ENCODE results near the gene SLC44A5.
"Not testable (repeated sequence)": the region's sequence is repeated elsewhere in the genome, so short reads cannot be mapped to it uniquely, and the experiment has no call there.

Gene SLC44A5

GRCh38 chr1:75354267-75354666 is 256.6 kb downstream of the SLC44A5 start:
- DNase-seq = not testable (repeated sequence)

- no peak for DNase-seq
Observed at GRCh38 chr1:75353051-75353450, 257.9 kb downstream of the SLC44A5 start.

- no peak for DNase-seq
Observed at GRCh38 chr1:75345538-75346292, 265.2 kb downstream of the SLC44A5 start.

- no peak for DNase-seq
Observed at GRCh38 chr1:75342786-75343185, 268.1 kb downstream of the SLC44A5 start.

GRCh38 chr1:75341537-75341936 is 269.4 kb downstream of the SLC44A5 start:
- no peak for DNase-seq

- DNase-seq = no peak
Observed at GRCh38 chr1:75338616-75339483, 272.1 kb downstream of the SLC44A5 start.

- no peak for DNase-seq
Observed at GRCh38 chr1:75334876-75335389, 276.0 kb downstream of the SLC44A5 start.

- DNase-seq = no peak
Observed at GRCh38 chr1:75330624-75331023, 280.3 kb downstream of the SLC44A5 start.

GRCh38 chr1:75328691-75329090 is 282.2 kb downstream of the SLC44A5 start:
- no peak for DNase-seq

GRCh38 chr1:75327395-75327794 is 283.5 kb downstream of the SLC44A5 start:
- no peak for DNase-seq

GRCh38 chr1:75317976-75318375 is 292.9 kb downstream of the SLC44A5 start:
- DNase-seq = no peak

GRCh38 chr1:75316230-75316629 is 294.7 kb downstream of the SLC44A5 start:
- DNase-seq = no peak

- DNase-seq = no peak
Observed at GRCh38 chr1:75312620-75313019, 298.3 kb downstream of the SLC44A5 start.

- DNase-seq = no peak
Observed at GRCh38 chr1:75310067-75310466, 300.8 kb downstream of the SLC44A5 start.

GRCh38 chr1:75308365-75308764 is 302.5 kb downstream of the SLC44A5 start:
- no peak for DNase-seq

GRCh38 chr1:75305061-75305460 is 305.9 kb downstream of the SLC44A5 start:
- no peak for DNase-seq

- no peak for DNase-seq
Observed at GRCh38 chr1:75293270-75293669, 317.6 kb downstream of the SLC44A5 start.

- DNase-seq = no peak
Observed at GRCh38 chr1:75292013-75292412, 318.9 kb downstream of the SLC44A5 start.

- no peak for DNase-seq
Observed at GRCh38 chr1:75276385-75276784, 334.5 kb downstream of the SLC44A5 start.

- no peak for DNase-seq
Observed at GRCh38 chr1:75275631-75276030, 335.3 kb downstream of the SLC44A5 start.

GRCh38 chr1:75274920-75275506 is 335.9 kb downstream of the SLC44A5 start:
- no peak for DNase-seq

GRCh38 chr1:75273110-75273509 is 337.8 kb downstream of the SLC44A5 start:
- no peak for DNase-seq

GRCh38 chr1:75265792-75266191 is 345.1 kb downstream of the SLC44A5 start:
- peak in 1 of 5 experiments; percentile 4 for DNase-seq
